Ishikawa (cell line): Measurements from ENCODE around the gene ACAD8.

Experiments used
- CREB1 ChIP-seq: IDR thresholded peaks from 2 replicates; pipeline ENCODE4 v1.6.1; 2012; ENCODE audit warnings: low read depth
- EGR1 ChIP-seq: IDR thresholded peaks from 2 replicates; pipeline ENCODE4 v1.6.1; 2012
- TCF12 ChIP-seq: IDR thresholded peaks from 2 replicates; pipeline ENCODE4 v1.6.1; 2012; ENCODE audit warnings: low read depth
- YY1 ChIP-seq: IDR thresholded peaks from 2 replicates; pipeline ENCODE4 v1.6.1; 2012; ENCODE audit warnings: low read depth
- ZBTB7A ChIP-seq: IDR thresholded peaks from 2 replicates; pipeline ENCODE4 v1.6.1; 2012; ENCODE audit warnings: low read depth
- TF ChIP-seq, protein P1 (sequence below): IDR thresholded peaks from 2 replicates; pipeline ENCODE4 v1.6.1; 2012
- TF ChIP-seq, protein P2 (sequence below): IDR thresholded peaks from 2 replicates; pipeline ENCODE4 v1.6.1; 2012; ENCODE audit warnings: low read depth, mild to moderate bottlenecking
- TF ChIP-seq, protein P3 (sequence below): IDR thresholded peaks from 2 replicates; pipeline ENCODE4 v1.6.1; 2012

DNA sequence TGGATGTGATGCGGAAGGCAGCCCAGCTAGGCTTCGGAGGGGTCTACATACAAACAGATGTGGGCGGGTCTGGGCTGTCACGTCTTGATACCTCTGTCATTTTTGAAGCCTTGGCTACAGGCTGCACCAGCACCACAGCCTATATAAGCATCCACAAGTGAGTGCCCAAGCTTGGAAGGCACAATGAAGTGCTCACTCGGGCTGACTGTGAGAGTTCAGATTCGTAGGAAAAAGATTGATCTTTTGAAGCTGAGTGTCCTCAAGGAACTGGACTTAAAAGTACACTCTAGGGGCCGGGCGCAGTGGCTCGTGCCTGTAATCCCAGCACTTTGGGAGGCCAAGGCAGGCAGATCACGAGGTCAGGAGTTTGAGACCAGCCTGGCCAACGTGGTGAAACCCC lies 3.7 kb downstream of the ACAD8 start:
- TF ChIP-seq, protein P1, sequence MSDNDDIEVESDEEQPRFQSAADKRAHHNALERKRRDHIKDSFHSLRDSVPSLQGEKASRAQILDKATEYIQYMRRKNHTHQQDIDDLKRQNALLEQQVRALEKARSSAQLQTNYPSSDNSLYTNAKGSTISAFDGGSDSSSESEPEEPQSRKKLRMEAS, result no peak
- TF ChIP-seq, protein P2, sequence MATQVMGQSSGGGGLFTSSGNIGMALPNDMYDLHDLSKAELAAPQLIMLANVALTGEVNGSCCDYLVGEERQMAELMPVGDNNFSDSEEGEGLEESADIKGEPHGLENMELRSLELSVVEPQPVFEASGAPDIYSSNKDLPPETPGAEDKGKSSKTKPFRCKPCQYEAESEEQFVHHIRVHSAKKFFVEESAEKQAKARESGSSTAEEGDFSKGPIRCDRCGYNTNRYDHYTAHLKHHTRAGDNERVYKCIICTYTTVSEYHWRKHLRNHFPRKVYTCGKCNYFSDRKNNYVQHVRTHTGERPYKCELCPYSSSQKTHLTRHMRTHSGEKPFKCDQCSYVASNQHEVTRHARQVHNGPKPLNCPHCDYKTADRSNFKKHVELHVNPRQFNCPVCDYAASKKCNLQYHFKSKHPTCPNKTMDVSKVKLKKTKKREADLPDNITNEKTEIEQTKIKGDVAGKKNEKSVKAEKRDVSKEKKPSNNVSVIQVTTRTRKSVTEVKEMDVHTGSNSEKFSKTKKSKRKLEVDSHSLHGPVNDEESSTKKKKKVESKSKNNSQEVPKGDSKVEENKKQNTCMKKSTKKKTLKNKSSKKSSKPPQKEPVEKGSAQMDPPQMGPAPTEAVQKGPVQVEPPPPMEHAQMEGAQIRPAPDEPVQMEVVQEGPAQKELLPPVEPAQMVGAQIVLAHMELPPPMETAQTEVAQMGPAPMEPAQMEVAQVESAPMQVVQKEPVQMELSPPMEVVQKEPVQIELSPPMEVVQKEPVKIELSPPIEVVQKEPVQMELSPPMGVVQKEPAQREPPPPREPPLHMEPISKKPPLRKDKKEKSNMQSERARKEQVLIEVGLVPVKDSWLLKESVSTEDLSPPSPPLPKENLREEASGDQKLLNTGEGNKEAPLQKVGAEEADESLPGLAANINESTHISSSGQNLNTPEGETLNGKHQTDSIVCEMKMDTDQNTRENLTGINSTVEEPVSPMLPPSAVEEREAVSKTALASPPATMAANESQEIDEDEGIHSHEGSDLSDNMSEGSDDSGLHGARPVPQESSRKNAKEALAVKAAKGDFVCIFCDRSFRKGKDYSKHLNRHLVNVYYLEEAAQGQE, result no peak
- TF ChIP-seq YY1 (no peak), ZBTB7A (no peak), CREB1 (no peak), EGR1 (no peak), TCF12 (no peak)
- TF ChIP-seq, protein P3, sequence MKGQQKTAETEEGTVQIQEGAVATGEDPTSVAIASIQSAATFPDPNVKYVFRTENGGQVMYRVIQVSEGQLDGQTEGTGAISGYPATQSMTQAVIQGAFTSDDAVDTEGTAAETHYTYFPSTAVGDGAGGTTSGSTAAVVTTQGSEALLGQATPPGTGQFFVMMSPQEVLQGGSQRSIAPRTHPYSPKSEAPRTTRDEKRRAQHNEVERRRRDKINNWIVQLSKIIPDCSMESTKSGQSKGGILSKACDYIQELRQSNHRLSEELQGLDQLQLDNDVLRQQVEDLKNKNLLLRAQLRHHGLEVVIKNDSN, result no peak
